Measurements from ENCODE around the gene BNC1. TPM values are rescaled to one million over a fixed set of nuclear protein-coding genes. Genes with fewer than 3 reads are reported as not detected.

The BNC1 gene
- total and polyA plus RNA-seq, 10 of the 15 experiments (the other 5 are each of a cell fraction or from before 2014, with no cell fraction given): 0.01 TPM; not detected in 9

GRCh38 chr15:83243634-83244033, 40.8 kb downstream of the BNC1 start:
- ATAC-seq (no peak), DNase-seq (ENCODE audit: low read depth, low spot score) (no peak), FAIRE-seq (no peak)
- WGBS (ENCODE audit: insufficient coverage, insufficient replicate concordance, low lambda C conversion rate, missing lambda C conversion rate): 20% methylated on average over 8 of the region's 8 CpGs
- H3K36me3 ChIP-seq (ENCODE audit: control insufficient read depth in 2 of 2, insufficient read depth in 2 of 2, low read length in 1 of 2): no peaks in the 10 kb centered on the region
- RAD21 ChIA-PET (ENCODE audit: unreplicated experiment): no interaction called here
- H3K79me2 ChIP-seq (ENCODE audit: control insufficient read depth, insufficient read depth, low read length): no peaks in the 10 kb centered on the region
- no peak overlapping the region for H2AFZ ChIP-seq (ENCODE audit: control insufficient read depth, low read depth, low read length)
- H3K4me3 ChIP-seq: no peak overlapping the region
- H4K20me1 ChIP-seq (ENCODE audit: control insufficient read depth, insufficient read depth): no peaks in the 10 kb centered on the region
- POLR2A ChIA-PET: no interaction called here
- no peak overlapping the region for H3K4me2 ChIP-seq (ENCODE audit: control insufficient read depth, insufficient read depth)
- no peak overlapping the region for H3K27ac ChIP-seq (ENCODE audit: control insufficient read depth, insufficient read depth)
- no peaks in the 10 kb centered on the region for H3K9me3 ChIP-seq (replicated peaks; ENCODE audit: control insufficient read depth, insufficient read depth, low read length)
- SMC1A ChIA-PET (ENCODE audit: uncharacterized antibody, unreplicated experiment): no interaction called here
- no TSS peak for BruUV-seq (replicated peaks)
- no peak for TF ChIP-seq ELK1 (IDR thresholded peaks at IDR 0.05; ENCODE audit: low read depth, low read length)
- in situ Hi-C loops (cut with MboI): no loop called here
- intact Hi-C loops (cut with micrococcal nuclease; ENCODE audit: unreplicated experiment): no loop called here
- H3K9ac ChIP-seq (ENCODE audit: control insufficient read depth, insufficient read depth, low read length): no peak overlapping the region
- no peaks in the 10 kb centered on the region for H3K4me1 ChIP-seq (ENCODE audit: control insufficient read depth, insufficient read depth, low read length)
- no peaks in the 10 kb centered on the region; a peak in 1 of 4 replicates for H3K27me3 ChIP-seq (replicated peaks in 1 of 2; ENCODE audit: control insufficient read depth in 2 of 2, insufficient read depth in 2 of 2, low read length in 1 of 2)
- CTCF ChIA-PET: interaction anchor here (1.2 kb wide), 1 partner anchor 137 kb away, joined by 4 read pairs; no protein-coding TSS in a partner anchor

GRCh38 chr15:83230242-83230641, 54.2 kb downstream of the BNC1 start:
- Histone ChIP-seq H3K79me2 (ENCODE audit: control insufficient read depth, insufficient read depth, low read length) (no peaks in the 10 kb centered on the region), H3K4me1 (ENCODE audit: control insufficient read depth, insufficient read depth, low read length) (no peaks in the 10 kb centered on the region), H3K4me3 (no peak overlapping the region), H3K4me2 (ENCODE audit: control insufficient read depth, insufficient read depth) (no peak overlapping the region), H2AFZ (ENCODE audit: control insufficient read depth, low read depth, low read length) (no peak overlapping the region), H3K27ac (ENCODE audit: control insufficient read depth, insufficient read depth) (no peak overlapping the region), H3K9me3 (replicated peaks; ENCODE audit: control insufficient read depth, insufficient read depth, low read length) (no peaks in the 10 kb centered on the region), H4K20me1 (ENCODE audit: control insufficient read depth, insufficient read depth) (no peaks in the 10 kb centered on the region), H3K36me3 (ENCODE audit: control insufficient read depth in 2 of 2, insufficient read depth in 2 of 2, low read length in 1 of 2) (no peaks in the 10 kb centered on the region), H3K27me3 (replicated peaks in 1 of 2; ENCODE audit: control insufficient read depth in 2 of 2, insufficient read depth in 2 of 2, low read length in 1 of 2) (no peaks in the 10 kb centered on the region), H3K9ac (ENCODE audit: control insufficient read depth, insufficient read depth, low read length) (no peak overlapping the region)
- ChIA-PET POLR2A (no interaction called here), CTCF (no interaction called here), RAD21 (ENCODE audit: unreplicated experiment) (no interaction called here), SMC1A (ENCODE audit: uncharacterized antibody, unreplicated experiment) (no interaction called here)
- ATAC-seq: no peak
- TF ChIP-seq ZNF384 (IDR thresholded peaks at IDR 0.05; ENCODE audit: borderline replicate concordance, low read depth, low read length) (no peak), CREM (IDR thresholded peaks at IDR 0.05; ENCODE audit: low read depth) (no peak), BMI1 (IDR thresholded peaks at IDR 0.05; ENCODE audit: borderline replicate concordance) (no peak), NR2C1 (IDR thresholded peaks at IDR 0.05) (no peak), CBX3 (IDR thresholded peaks at IDR 0.05; ENCODE audit: borderline replicate concordance, low read depth) (no peak), ZNF622 (IDR thresholded peaks at IDR 0.05) (no peak), SMC3 (IDR thresholded peaks at IDR 0.05; ENCODE audit: borderline replicate concordance, low read length) (no peak), RELB (IDR thresholded peaks at IDR 0.05; ENCODE audit: low read depth) (no peak), E2F8 (IDR thresholded peaks at IDR 0.05; ENCODE audit: low read depth, partially characterized antibody) (no peak), BHLHE40 (IDR thresholded peaks at IDR 0.05; ENCODE audit: borderline replicate concordance in 1 of 2, low read depth in 2 of 2, low read length in 1 of 2) (no peak), SUZ12 (IDR thresholded peaks at IDR 0.05; ENCODE audit: unreplicated experiment) (no peak)
- in situ Hi-C loops (cut with MboI): no loop called here
- BruUV-seq (replicated peaks): no TSS peak
- no peak for DNase-seq (ENCODE audit: low read depth, low spot score)
- intact Hi-C loops (cut with micrococcal nuclease; ENCODE audit: unreplicated experiment): no loop called here
- WGBS (ENCODE audit: insufficient coverage, insufficient replicate concordance, low lambda C conversion rate, missing lambda C conversion rate): 93% methylated on average over 21 of the region's 21 CpGs
- no peak for FAIRE-seq

All from GM12878 (cell line).